BJ (cell line): ENCODE data around the gene PRELID3B. TPM values are rescaled to one million over a fixed set of nuclear protein-coding genes. Genes with fewer than 3 reads are reported as not detected.

Experiments used
- CTCF ChIA-PET: fragments of 350-600 bp; formaldehyde crosslinking; extraction: SDS; loops from one replicate; lab custom pipeline; 2021; ENCODE audit warnings: antibody characterized with exemption, inconsistent platforms; lab: Yijun Ruan, JAX
- POLR2A ChIA-PET: fragments of 300-600 bp; sonication (Branson Sonifier 250); formaldehyde crosslinking; extraction: SDS; loops from one replicate; lab custom pipeline; 2021; ENCODE audit warnings: antibody characterized with exemption; lab: Charles Lee
- DNase-seq: peaks from one replicate; pipeline ENCODE4 v3.0.0-alpha.2; 2011; ENCODE audit warnings: low read depth
- H3K27me3 ChIP-seq: 2 replicates; pipeline ENCODE4 v1.6.0; 2011; ENCODE audit warnings: low read length; ENCODE audit not compliant: control insufficient read depth, insufficient read depth
- H3K36me3 ChIP-seq: 2 replicates; pipeline ENCODE4 v1.5.1; 2011; ENCODE audit warnings: low read length; ENCODE audit not compliant: control insufficient read depth, insufficient read depth
- H3K4me3 ChIP-seq: 2 replicates; pipeline ENCODE4 v1.5.1; 2011; ENCODE audit warnings: low read depth, mild to moderate bottlenecking, control low read depth, low read length
- polyA plus RNA-seq: library from polyadenylated mRNA; depleted of rRNA; stranded (reverse); fragments of >200 nt; gene quantifications from 2 replicates; pipeline ENCODE4 v1.2.3, GENCODE V29; 2011
- TF ChIP-seq, protein P1 (sequence below): IDR thresholded peaks from 2 replicates; pipeline ENCODE4 v1.5.1; 2011; ENCODE audit warnings: low read depth, mild to moderate bottlenecking, control low read depth, inconsistent platforms, low read length, moderate library complexity; ENCODE audit not compliant: insufficient read depth

The PRELID3B gene
- polyA plus RNA-seq, 1 experiment = 76.0 TPM

DNA sequence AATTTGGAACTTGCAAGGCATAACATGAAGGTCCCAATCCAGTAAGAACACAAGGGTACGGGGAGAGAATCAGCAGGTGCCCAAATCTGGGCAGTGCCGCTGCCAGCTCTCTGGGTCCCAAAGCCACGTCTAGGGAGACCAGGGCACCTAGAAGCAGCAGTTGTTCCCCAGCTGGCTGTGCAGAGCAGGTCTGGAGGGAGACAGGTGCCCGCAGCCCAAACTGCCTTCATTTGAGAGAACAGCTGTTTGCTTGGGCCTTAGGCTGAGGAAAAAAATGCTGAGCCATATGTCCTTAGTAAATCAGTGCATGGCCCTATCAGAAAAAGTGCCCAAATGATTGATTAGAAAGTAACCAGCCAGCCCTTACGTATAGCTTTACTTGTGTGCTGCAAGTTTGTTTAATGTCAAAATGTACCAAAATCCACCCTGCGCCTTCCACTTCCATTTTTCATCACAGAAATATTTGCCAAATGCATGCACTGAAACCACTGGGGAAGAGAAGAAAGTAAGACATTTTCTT lies 9.1 kb upstream of the PRELID3B start:
- Histone ChIP-seq H3K4me3 (no peak overlapping the region), H3K36me3 (no peaks in the 10 kb centered on the region), H3K27me3 (peaks cover 13% of the 10 kb centered on the region)
- TF ChIP-seq, protein P1, sequence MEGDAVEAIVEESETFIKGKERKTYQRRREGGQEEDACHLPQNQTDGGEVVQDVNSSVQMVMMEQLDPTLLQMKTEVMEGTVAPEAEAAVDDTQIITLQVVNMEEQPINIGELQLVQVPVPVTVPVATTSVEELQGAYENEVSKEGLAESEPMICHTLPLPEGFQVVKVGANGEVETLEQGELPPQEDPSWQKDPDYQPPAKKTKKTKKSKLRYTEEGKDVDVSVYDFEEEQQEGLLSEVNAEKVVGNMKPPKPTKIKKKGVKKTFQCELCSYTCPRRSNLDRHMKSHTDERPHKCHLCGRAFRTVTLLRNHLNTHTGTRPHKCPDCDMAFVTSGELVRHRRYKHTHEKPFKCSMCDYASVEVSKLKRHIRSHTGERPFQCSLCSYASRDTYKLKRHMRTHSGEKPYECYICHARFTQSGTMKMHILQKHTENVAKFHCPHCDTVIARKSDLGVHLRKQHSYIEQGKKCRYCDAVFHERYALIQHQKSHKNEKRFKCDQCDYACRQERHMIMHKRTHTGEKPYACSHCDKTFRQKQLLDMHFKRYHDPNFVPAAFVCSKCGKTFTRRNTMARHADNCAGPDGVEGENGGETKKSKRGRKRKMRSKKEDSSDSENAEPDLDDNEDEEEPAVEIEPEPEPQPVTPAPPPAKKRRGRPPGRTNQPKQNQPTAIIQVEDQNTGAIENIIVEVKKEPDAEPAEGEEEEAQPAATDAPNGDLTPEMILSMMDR = no peak
- DNase-seq = no peak
- POLR2A ChIA-PET = no interaction called here
- CTCF ChIA-PET = no interaction called here

DNA sequence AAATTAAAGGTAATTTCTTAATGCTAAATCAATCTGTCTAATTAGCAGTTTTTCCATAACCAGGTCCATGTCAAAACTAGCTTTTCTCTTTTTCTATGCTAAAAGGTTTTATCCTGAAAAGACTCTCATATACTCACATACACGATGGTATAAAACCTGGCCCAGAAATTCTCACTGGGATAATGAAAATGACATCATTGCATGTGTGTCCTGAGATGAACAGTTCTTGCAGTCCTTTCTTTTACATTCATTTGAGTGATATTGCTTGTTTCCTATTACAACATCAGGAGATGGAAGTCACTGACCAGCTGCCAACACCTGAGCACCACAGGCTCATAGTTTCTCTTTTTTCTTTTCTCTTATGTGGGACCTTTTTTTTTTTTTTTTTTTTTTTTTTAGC lies 7.9 kb upstream of the PRELID3B start:
- Histone ChIP-seq H3K4me3 (no peak overlapping the region), H3K27me3 (peaks cover 13% of the 10 kb centered on the region), H3K36me3 (no peaks in the 10 kb centered on the region)
- ChIA-PET POLR2A (no interaction called here), CTCF (interaction anchor here (1.2 kb wide), 1 partner anchor 16 kb away, joined by 5 read pairs; no protein-coding TSS in a partner anchor)
- no peak for DNase-seq
- TF ChIP-seq, protein P1 = no peak

DNA sequence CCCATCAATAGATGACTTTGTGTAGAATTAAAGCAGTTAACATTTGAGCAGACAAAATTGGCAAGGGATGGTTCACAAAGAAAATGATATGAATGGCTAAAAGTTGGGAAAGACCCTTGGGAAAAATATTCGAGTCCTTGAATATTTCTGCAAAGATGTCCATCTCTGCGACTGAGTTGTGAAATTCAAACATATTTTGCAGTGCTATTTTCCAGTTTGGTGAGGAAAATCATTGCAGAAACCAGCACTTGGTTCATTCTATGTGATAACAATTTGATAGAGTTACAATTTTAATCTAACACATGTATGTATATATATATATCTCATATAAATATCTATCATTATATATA lies 6.1 kb upstream of the PRELID3B start:
- peaks cover 13% of the 10 kb centered on the region for H3K27me3 ChIP-seq
- TF ChIP-seq, protein P1 = no peak
- DNase-seq = no peak
- POLR2A ChIA-PET = no interaction called here
- H3K36me3 ChIP-seq = no peaks in the 10 kb centered on the region
- CTCF ChIA-PET = interaction anchor here (1.4 kb wide), 1 partner anchor 40 kb away, joined by 4 read pairs; no protein-coding TSS in a partner anchor
- H3K4me3 ChIP-seq = no peak overlapping the region

DNA sequence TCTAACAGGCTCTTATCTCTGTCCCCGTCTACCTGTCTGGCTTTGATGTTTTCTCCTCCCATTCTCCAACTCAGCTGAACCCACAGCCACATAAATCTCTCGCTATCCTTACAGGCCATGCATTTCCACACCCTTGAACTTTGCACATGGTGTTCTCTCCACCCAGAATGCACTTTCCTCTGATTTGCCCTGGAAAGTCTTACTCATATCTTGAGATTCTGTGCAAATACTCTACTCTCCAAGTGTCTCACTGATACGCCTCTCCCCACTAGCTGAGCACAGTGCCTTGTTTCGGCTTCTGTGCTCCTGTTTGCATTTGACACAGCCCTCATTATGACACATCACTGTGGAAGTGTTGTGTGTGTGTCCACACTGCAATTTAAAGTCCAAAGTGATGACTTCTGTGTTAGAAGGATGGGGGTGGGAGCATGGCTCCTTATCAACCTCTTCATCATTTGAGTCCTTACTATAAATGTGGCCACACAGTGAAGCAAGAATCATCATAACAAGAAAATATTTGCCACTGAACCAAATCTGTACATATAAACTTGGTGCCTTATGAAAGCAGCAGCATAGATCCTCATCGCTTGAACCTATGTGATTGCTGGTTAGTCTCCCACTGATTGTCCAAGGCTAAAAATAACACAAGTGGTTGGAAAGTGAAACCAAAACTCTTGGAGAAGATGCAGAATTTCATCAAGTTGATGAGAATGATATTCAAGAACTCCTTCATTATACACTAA lies 5.5 kb upstream of the PRELID3B start:
- Histone ChIP-seq H3K27me3 (peaks cover 13% of the 10 kb centered on the region), H3K4me3 (no peak overlapping the region), H3K36me3 (no peaks in the 10 kb centered on the region)
- DNase-seq = no peak
- ChIA-PET POLR2A (no interaction called here), CTCF (no interaction called here)
- TF ChIP-seq, protein P1 = no peak

DNA sequence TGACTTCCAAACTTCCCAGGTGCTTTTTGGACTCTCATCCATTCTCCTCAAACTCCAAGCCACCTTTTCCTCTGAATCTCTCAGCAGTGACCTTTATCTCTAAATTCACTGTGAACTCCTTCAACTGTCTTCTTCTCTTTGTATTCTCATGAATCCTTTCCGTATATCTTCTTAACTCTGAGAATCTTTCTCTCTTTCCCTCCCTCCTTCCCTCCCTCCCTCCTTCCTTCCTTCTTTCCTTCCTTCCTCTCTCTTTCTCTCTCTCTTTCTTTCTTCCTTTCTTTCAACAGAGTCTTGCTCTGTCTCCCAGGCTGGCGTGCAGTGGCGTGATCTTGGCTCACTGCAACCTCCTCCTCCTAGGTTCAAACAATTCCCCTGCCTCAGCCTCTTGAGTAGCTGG lies 4.3 kb upstream of the PRELID3B start:
- TF ChIP-seq, protein P1 = no peak
- POLR2A ChIA-PET = no interaction called here
- CTCF ChIA-PET = no interaction called here
- Histone ChIP-seq H3K36me3 (no peaks in the 10 kb centered on the region), H3K4me3 (no peak overlapping the region), H3K27me3 (peaks cover 13% of the 10 kb centered on the region)
- DNase-seq = no peak
